Prostate gland (tissue), 2 donors: ENCODE measurements around the gene TRPV5. TPM values are rescaled to one million over a fixed set of nuclear protein-coding genes. Genes with fewer than 3 reads are reported as not detected.
A peak's percentile ranks its signal among the peaks of the same experiment; 100 is the strongest.

Experiments
- DNase-seq: peaks from one replicate; pipeline ENCODE4 v3.0.0-alpha.2; 2019; ENCODE audit warnings: low spot score
- H3K27ac ChIP-seq, 2 donors: fragments of 200-600 bp; sonication (generic); 2 replicates each; pipeline ENCODE4 v1.5.1; 2017 to 2019
- H3K27me3 ChIP-seq: fragments of 200-600 bp; sonication (generic); replicated peaks from 2 replicates; pipeline ENCODE4 v1.5.1; 2019; ENCODE audit not compliant: insufficient read depth
- H3K36me3 ChIP-seq, 2 donors: fragments of 200-600 bp; sonication (generic); 1 replicate in 1 of 2; 2 replicates in 1 of 2; pipeline versions ENCODE4 v1.5.1 to v1.8.1; 2017 to 2019
- H3K4me1 ChIP-seq: fragments of 200-600 bp; sonication (generic); replicated peaks from 2 replicates; pipeline ENCODE4 v1.5.1; 2019
- H3K4me3 ChIP-seq, 2 donors: fragments of 200-600 bp; sonication (generic); 2 replicates each; pipeline ENCODE4 v1.5.1; 2017 to 2019
- H3K9me3 ChIP-seq: fragments of 200-600 bp; sonication (generic); 2 replicates; pipeline ENCODE4 v1.5.1; 2017
- POLR2A ChIP-seq: fragments of 450-650 bp; IDR thresholded peaks from one replicate; pipeline ENCODE4 v1.6.1; 2016; ENCODE audit warnings: antibody characterized with exemption, mild to moderate bottlenecking
- POLR2AphosphoS5 ChIP-seq: sonication (generic); formaldehyde crosslinking; IDR thresholded peaks from one replicate; pipeline ENCODE4 v1.6.1; 2017; ENCODE audit warnings: antibody characterized with exemption
- WGBS: methylation state at CpG from one replicate; pipeline ENCODE4 v1.1.5; 2018; 5-methylcytosine and 5-hydroxymethylcytosine counted together
- intact Hi-C: fragments of 100-400 bp; cut with DNase I; formaldehyde crosslinking; loops from one replicate; pipeline ENCODE4 v1.14.2; 2022
- total RNA-seq, 2 donors: library from RNA; depleted of rRNA; stranded (reverse); fragments of >200 nt; gene quantifications; one replicate each; pipeline ENCODE4 v1.1.0, GENCODE V29; 2016
- TF ChIP-seq, protein P1 (sequence below), 4 experiments: fragments of 200-600 bp in 2 of 4; fragments of 450-650 bp in 2 of 4; sonication (generic) in 2 of 4; IDR thresholded peaks; 1 replicate in 3 of 4; 2 replicates in 1 of 4; pipeline ENCODE4 v1.5.1; 2016 to 2019; ENCODE audit warnings: antibody characterized with exemption in 4 of 4, mild to moderate bottlenecking in 2 of 4, moderate library complexity in 2 of 4

TRPV5 gene
- total RNA-seq, 2 donors from 2014 or later = not detected

DNA sequence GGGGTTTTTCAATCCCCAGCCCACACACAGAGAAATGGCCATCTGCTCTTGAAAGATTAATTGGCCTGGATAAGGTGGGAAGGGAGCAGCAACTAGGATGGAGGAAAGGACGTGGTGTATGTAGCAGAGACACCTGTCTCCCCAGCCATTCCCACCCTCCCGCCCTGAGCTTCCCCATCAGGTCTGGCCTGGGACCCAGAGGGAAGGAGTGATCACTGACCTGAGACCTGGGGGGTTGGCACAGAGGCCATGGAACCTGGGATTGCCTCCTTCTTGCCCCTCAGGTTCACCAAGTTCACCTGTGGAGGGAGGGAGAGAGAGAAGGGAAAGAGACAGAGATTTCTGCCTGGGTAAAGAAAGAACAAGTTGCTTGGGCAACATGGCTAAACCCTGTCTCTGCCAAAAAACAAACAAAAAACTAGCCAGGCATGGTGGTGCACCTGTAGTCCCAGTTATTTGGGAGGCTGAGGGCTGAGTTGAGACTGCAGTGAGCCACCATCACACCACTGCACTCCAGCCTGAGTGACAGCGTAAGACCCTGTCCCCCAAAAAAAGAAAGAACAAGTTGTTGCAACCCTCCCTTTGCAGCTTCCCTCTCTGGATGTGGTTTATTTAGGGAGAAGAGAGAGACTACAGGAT is 36.7 kb downstream of the TRPV5 start:
- intact Hi-C loops = no loop called here
- peaks cover 8% of the 10 kb centered on the region for H3K4me1 ChIP-seq
- DNase-seq = no peak
- peak overlapping the region; percentile 46 to 71 for H3K27ac ChIP-seq
- no peak overlapping the region for H3K4me3 ChIP-seq
- H3K9me3 ChIP-seq = no peaks in the 10 kb centered on the region
- TF ChIP-seq POLR2AphosphoS5 (no peak), POLR2A (no peak)
- TF ChIP-seq, protein P1, sequence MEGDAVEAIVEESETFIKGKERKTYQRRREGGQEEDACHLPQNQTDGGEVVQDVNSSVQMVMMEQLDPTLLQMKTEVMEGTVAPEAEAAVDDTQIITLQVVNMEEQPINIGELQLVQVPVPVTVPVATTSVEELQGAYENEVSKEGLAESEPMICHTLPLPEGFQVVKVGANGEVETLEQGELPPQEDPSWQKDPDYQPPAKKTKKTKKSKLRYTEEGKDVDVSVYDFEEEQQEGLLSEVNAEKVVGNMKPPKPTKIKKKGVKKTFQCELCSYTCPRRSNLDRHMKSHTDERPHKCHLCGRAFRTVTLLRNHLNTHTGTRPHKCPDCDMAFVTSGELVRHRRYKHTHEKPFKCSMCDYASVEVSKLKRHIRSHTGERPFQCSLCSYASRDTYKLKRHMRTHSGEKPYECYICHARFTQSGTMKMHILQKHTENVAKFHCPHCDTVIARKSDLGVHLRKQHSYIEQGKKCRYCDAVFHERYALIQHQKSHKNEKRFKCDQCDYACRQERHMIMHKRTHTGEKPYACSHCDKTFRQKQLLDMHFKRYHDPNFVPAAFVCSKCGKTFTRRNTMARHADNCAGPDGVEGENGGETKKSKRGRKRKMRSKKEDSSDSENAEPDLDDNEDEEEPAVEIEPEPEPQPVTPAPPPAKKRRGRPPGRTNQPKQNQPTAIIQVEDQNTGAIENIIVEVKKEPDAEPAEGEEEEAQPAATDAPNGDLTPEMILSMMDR (IDR thresholded peaks at IDR 0.05) = no peak
- no peaks in the 10 kb centered on the region for H3K36me3 ChIP-seq
- WGBS = 82% methylated on average over 3 of the region's 3 CpGs
- H3K27me3 ChIP-seq = no peaks in the 10 kb centered on the region

DNA sequence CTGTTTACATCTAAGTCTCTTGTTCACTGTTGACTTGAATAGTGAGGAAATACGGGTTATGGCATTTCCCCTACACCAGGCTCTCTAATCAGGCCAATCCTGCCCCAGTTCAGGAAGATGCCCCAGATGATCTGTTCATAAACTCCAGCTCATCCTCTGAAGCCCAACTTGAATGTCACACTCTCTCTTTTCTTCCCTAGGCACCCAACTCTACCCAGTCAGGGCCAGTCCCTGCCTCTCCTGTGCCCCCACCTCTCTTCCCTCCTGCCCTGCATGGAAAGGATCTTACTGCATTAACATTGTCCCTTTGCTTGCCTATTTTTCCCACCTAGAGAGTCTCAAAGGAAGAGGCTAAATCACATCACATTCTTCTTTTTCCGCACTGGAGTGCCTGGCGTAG is 37.4 kb downstream of the TRPV5 start:
- DNase-seq = no peak
- Histone ChIP-seq H3K27ac (peak overlapping the region; percentile 46 to 71), H3K4me3 (no peak overlapping the region), H3K36me3 (no peaks in the 10 kb centered on the region), H3K27me3 (no peaks in the 10 kb centered on the region), H3K4me1 (peaks cover 8% of the 10 kb centered on the region), H3K9me3 (no peaks in the 10 kb centered on the region)
- TF ChIP-seq POLR2AphosphoS5 = no peak
- TF ChIP-seq, protein P1 (IDR thresholded peaks at IDR 0.05) = no peak
- no peak for TF ChIP-seq POLR2A
- 72% methylated on average over 3 of the region's 3 CpGs for WGBS
- intact Hi-C loops = no loop called here

DNA sequence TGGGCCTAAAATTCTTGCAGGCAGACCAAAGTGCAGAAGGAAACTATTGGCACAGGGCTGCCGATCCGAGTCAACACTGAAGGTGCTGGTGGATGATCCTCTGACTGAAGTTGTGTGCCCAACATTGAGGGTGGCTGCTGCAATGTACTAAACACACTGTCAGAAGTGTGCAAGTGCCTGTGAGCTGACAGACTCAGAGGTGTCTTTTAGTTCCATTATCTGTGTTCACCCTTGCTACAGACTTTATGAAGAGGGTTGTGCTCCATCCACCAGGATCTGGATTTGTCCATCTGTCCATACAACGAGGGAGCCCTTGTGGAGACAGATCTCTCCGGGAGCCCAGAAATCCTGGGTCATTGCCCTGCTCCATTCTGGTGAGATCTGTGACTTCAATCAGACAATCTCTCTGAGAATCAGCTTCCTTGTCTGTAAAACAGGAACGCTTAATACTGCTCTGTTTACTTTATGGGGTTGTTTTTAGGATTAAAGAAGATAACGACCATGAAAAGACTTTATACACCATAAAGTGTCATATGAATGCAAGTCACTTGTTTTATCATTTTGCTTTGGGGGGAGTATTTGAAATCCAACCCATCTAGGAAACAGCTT is 38.5 kb downstream of the TRPV5 start:
- Histone ChIP-seq H3K4me1 (peaks cover 8% of the 10 kb centered on the region), H3K27ac (peak overlapping the region; percentile 46 to 71), H3K36me3 (no peaks in the 10 kb centered on the region), H3K27me3 (no peaks in the 10 kb centered on the region), H3K4me3 (no peak overlapping the region), H3K9me3 (no peaks in the 10 kb centered on the region)
- no peak for DNase-seq
- WGBS = 25% methylated on average over 6 of the region's 6 CpGs
- intact Hi-C loops = no loop called here
- TF ChIP-seq POLR2AphosphoS5 = peak; percentile 71
- TF ChIP-seq POLR2A = no peak

DNA sequence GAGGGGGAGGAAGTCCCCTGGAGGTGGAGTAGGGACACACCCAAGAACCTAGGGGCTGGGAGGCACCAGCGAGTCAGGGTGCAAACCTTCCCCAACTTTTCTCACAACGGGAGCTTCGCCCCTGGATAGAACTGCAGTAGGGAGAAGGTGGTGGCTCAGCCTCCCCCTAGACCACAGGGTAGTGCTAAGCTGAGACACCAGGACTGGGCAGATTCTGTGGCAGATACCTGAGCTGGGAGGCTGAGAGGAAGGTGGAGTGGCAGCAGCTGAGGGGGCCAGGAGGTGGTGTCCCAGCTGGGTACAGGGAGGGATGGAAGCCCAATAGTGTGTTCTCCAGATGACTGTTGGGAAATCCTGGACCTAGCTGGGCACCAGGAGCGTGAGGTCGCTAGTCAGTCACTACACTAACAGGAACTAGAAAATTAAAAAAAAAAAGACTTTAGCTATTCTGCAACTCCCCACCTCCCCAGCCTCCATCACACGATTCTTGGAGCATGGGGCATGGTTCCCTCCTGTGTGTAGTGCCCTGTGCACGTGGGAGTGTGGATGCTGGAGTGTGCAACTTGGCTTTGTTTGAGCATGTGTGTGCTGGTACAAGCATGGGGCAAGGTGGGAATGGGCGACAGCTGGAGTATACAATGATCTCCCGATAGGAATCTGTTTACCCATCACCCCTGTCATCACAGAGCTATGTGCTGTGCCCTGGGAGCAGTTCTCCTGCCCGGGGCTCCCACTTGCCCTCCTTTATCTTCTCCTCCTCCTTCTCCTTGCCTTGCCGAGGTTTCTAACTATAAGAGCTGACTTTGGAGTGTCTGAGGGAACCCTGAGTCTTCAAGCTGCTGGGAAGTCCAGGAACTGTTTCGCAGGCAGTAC is 39.2 kb downstream of the TRPV5 start:
- no peaks in the 10 kb centered on the region for H3K9me3 ChIP-seq
- no peak overlapping the region for H3K4me3 ChIP-seq
- DNase-seq = no peak
- peak overlapping the region in 1 of 2 donors; percentile 71 for H3K27ac ChIP-seq
- 65% methylated on average over 12 of the region's 12 CpGs for WGBS
- TF ChIP-seq, protein P1 (IDR thresholded peaks at IDR 0.05) = no peak
- TF ChIP-seq POLR2AphosphoS5 = no peak
- no peak for TF ChIP-seq POLR2A
- intact Hi-C loops = no loop called here
- H3K4me1 ChIP-seq = peaks cover 8% of the 10 kb centered on the region
- H3K36me3 ChIP-seq = no peaks in the 10 kb centered on the region
- H3K27me3 ChIP-seq = no peaks in the 10 kb centered on the region

DNA sequence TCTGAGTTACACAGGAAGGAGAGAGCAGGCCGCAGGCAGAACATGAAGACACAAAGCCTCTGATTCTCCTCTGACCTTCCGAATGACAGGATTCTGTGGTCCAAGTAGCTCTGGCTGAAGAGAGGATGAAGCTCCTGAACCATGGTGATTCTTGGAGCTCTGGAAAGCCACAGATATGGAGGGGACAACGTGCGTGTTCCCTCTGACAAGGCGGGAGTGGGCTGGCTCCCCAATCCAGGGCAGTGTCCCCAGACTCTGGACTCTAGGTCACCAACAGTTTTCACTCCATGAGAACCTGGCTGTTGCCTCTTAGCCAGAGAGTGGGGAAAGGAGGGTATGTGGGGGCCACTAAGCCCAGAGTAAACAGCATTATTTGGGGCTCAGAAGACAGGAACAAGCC is 40.6 kb downstream of the TRPV5 start:
- H3K4me3 ChIP-seq = no peak overlapping the region
- no peaks in the 10 kb centered on the region for H3K27me3 ChIP-seq
- WGBS = 84% methylated on average over 5 of the region's 5 CpGs
- DNase-seq = no peak
- H3K27ac ChIP-seq = peak overlapping the region in 1 of 2 donors; percentile 14
- H3K4me1 ChIP-seq = peaks cover 8% of the 10 kb centered on the region
- intact Hi-C loops = no loop called here
- no peaks in the 10 kb centered on the region for H3K36me3 ChIP-seq
- TF ChIP-seq POLR2AphosphoS5 = no peak
- H3K9me3 ChIP-seq = no peaks in the 10 kb centered on the region
